Neural cell (in vitro differentiated cells): Measurements from ENCODE around the gene AGBL4. TPM values are rescaled to one million over a fixed set of nuclear protein-coding genes. Genes with fewer than 3 reads are reported as not detected.

Source experiments
- H2AFZ ChIP-seq: fragments of 200-600, 300-800 bp; sonication (generic), shearing (Covaris generic); 2 replicates; pipeline ENCODE4 v1.6.0; 2014; ENCODE audit warnings: low read depth, mild to moderate bottlenecking, antibody characterized with exemption, low read length, moderate library complexity
- H3F3A ChIP-seq: fragments of 200-600 bp; shearing (Covaris generic); 2 replicates; pipeline ENCODE4 v1.6.1; 2016; ENCODE audit warnings: mild to moderate bottlenecking, moderate library complexity, mixed read lengths, antibody characterized with exemption, low read length; ENCODE audit not compliant: insufficient read depth, poor library complexity, severe bottlenecking
- H3K27ac ChIP-seq: fragments of 200-600, 300-800 bp; sonication (generic), shearing (Covaris generic); 2 replicates; pipeline ENCODE4 v1.5.1; 2014; ENCODE audit warnings: mild to moderate bottlenecking, low read length, moderate library complexity
- H3K27me3 ChIP-seq: fragments of 300-800, 200-600 bp; sonication (generic), shearing (Covaris generic); 2 replicates; pipeline ENCODE4 v1.6.0; 2014; ENCODE audit warnings: mild to moderate bottlenecking, low read depth, low read length, moderate library complexity; ENCODE audit not compliant: insufficient read depth
- H3K36me3 ChIP-seq: fragments of 300-800, 200-600 bp; sonication (generic), shearing (Covaris generic); 2 replicates; pipeline ENCODE4 v1.5.1; 2014; ENCODE audit warnings: mild to moderate bottlenecking, antibody characterized with exemption, low read length, moderate library complexity; ENCODE audit not compliant: insufficient read depth
- H3K4me2 ChIP-seq: fragments of 300-800, 200-600 bp; sonication (generic), shearing (Covaris generic); 2 replicates; pipeline ENCODE4 v1.6.0; 2014; ENCODE audit warnings: mild to moderate bottlenecking, low read length
- H3K4me3 ChIP-seq: fragments of 300-800, 200-600 bp; sonication (generic), shearing (Covaris generic); 2 replicates; pipeline ENCODE4 v1.5.1; 2014; ENCODE audit warnings: mild to moderate bottlenecking, low read length, moderate library complexity
- H3K79me2 ChIP-seq: fragments of 200-600 bp; shearing (Covaris generic); replicated peaks from 2 replicates; pipeline ENCODE4 v1.6.0; 2014; ENCODE audit warnings: mild to moderate bottlenecking, low read length, moderate library complexity; ENCODE audit not compliant: insufficient read depth
- H3K9ac ChIP-seq: fragments of 300-800, 200-600 bp; sonication (generic), shearing (Covaris generic); 2 replicates; pipeline ENCODE4 v1.6.1; 2016; ENCODE audit warnings: mild to moderate bottlenecking, low read length, mixed read lengths
- H3K9me2 ChIP-seq: fragments of 200-600 bp; shearing (Covaris generic); 2 replicates; pipeline ENCODE4 v1.6.1; 2016; ENCODE audit warnings: mild to moderate bottlenecking, low read length, mixed read lengths; ENCODE audit not compliant: insufficient read depth
- H3K9me3 ChIP-seq: fragments of 200-600, 300-800 bp; sonication (generic), shearing (Covaris generic); 2 replicates; pipeline ENCODE4 v1.6.1; 2016; ENCODE audit warnings: mild to moderate bottlenecking, mixed run types, low read length, moderate library complexity, mixed read lengths
- H4K20me1 ChIP-seq: fragments of 200-600 bp; shearing (Covaris generic); 2 replicates; pipeline ENCODE4 v1.6.1; 2016; ENCODE audit warnings: mild to moderate bottlenecking, mixed run types; ENCODE audit not compliant: insufficient read depth
- CTCF ChIP-seq: fragments of 450-650 bp; IDR thresholded peaks from 2 replicates; pipeline ENCODE4 v1.5.1; 2014; ENCODE audit warnings: antibody characterized with exemption, mild to moderate bottlenecking, moderate library complexity; ENCODE audit not compliant: poor library complexity, severe bottlenecking
- EP300 ChIP-seq: fragments of 450-650 bp; conservative IDR thresholded peaks from 2 replicates; pipeline ENCODE4 v1.6.1; 2014; ENCODE audit warnings: antibody characterized with exemption, mild to moderate bottlenecking, moderate library complexity; ENCODE audit not compliant: poor library complexity, severe bottlenecking
- EZH2 ChIP-seq: fragments of 200-600, 300-800 bp; shearing (Covaris generic), sonication (generic); IDR thresholded peaks from 2 replicates; pipeline ENCODE4 v1.6.1; 2014; ENCODE audit warnings: antibody characterized with exemption, low read length, borderline replicate concordance, mild to moderate bottlenecking; ENCODE audit not compliant: insufficient read depth, poor library complexity, severe bottlenecking
- MXI1 ChIP-seq: fragments of 450-650 bp; conservative IDR thresholded peaks from 2 replicates; pipeline ENCODE4 v1.6.1; 2014; ENCODE audit warnings: antibody characterized with exemption, mild to moderate bottlenecking; ENCODE audit not compliant: poor library complexity, severe bottlenecking
- POLR2AphosphoS5 ChIP-seq: IDR thresholded peaks from 2 replicates; pipeline ENCODE4 v1.6.1; 2012
- RAD21 ChIP-seq: fragments of 450-650 bp; conservative IDR thresholded peaks from 2 replicates; pipeline ENCODE4 v1.6.1; 2014; ENCODE audit warnings: antibody characterized with exemption, mild to moderate bottlenecking, moderate library complexity
- REST ChIP-seq: IDR thresholded peaks from 2 replicates; pipeline ENCODE4 v1.6.1; 2012; ENCODE audit warnings: borderline replicate concordance
- SMC3 ChIP-seq: fragments of 450-650 bp; conservative IDR thresholded peaks from 2 replicates; pipeline ENCODE4 v1.6.1; 2014; ENCODE audit warnings: antibody characterized with exemption, mild to moderate bottlenecking, moderate library complexity; ENCODE audit not compliant: poor library complexity
- TAF1 ChIP-seq: IDR thresholded peaks from 2 replicates; pipeline ENCODE4 v1.6.1; 2012; ENCODE audit warnings: low read depth
- polyA plus RNA-seq: library from polyadenylated mRNA; depleted of rRNA; stranded (reverse); fragments of >200 nt; gene quantifications from 2 replicates; pipeline ENCODE4 v1.2.3, GENCODE V29; 2014

The AGBL4 gene
- polyA plus RNA-seq, 1 donor from 2014 or later: 1.3 TPM

- Histone ChIP-seq H3K27ac (no peak overlapping the region), H3K79me2 (peaks cover 5% of the 10 kb centered on the region), H3K4me2 (no peak overlapping the region), H3K4me3 (no peak overlapping the region), H2AFZ (no peak overlapping the region), H3K9me3 (no peaks in the 10 kb centered on the region), H3F3A (no peaks in the 10 kb centered on the region), H3K9ac (no peak overlapping the region), H3K36me3 (peaks cover 24% of the 10 kb centered on the region), H3K27me3 (no peaks in the 10 kb centered on the region), H3K9me2 (no peaks in the 10 kb centered on the region), H4K20me1 (no peaks in the 10 kb centered on the region)
- no peak for TF ChIP-seq EP300
Measured at GRCh38 chr1:48756683-48757316, 1267.0 kb downstream of the AGBL4 start.

- Histone ChIP-seq H3F3A (no peaks in the 10 kb centered on the region), H3K27me3 (no peaks in the 10 kb centered on the region), H3K9ac (no peak overlapping the region), H4K20me1 (no peaks in the 10 kb centered on the region), H3K4me3 (no peak overlapping the region), H3K79me2 (no peaks in the 10 kb centered on the region), H3K4me2 (no peak overlapping the region), H3K9me2 (no peaks in the 10 kb centered on the region), H3K27ac (no peak overlapping the region), H3K36me3 (peaks cover 15% of the 10 kb centered on the region), H2AFZ (no peak overlapping the region), H3K9me3 (no peaks in the 10 kb centered on the region)
- TF ChIP-seq TAF1 (no peak), SMC3 (no peak), POLR2AphosphoS5 (no peak), RAD21 (no peak), CTCF (no peak), EP300 (no peak), REST (no peak), EZH2 (no peak), MXI1 (no peak)
Measured at GRCh38 chr1:48753293-48753692, 1270.5 kb downstream of the AGBL4 start.
